NCI-H345 treated with DMSO at 0.1 percent for 48 hours (cell line): Measurements from ENCODE around the gene MYBPHL.

ENCODE experiments used
- DNase-seq: peaks from one replicate; lab custom pipeline; 2025; ENCODE audit not compliant: unreplicated experiment; lab: John Stamatoyannopoulos, UW

Gene MYBPHL, protein sequence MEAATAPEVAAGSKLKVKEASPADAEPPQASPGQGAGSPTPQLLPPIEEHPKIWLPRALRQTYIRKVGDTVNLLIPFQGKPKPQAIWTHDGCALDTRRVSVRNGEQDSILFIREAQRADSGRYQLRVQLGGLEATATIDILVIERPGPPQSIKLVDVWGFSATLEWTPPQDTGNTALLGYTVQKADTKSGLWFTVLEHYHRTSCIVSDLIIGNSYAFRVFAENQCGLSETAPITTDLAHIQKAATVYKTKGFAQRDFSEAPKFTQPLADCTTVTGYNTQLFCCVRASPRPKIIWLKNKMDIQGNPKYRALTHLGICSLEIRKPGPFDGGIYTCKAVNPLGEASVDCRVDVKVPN

DNA sequence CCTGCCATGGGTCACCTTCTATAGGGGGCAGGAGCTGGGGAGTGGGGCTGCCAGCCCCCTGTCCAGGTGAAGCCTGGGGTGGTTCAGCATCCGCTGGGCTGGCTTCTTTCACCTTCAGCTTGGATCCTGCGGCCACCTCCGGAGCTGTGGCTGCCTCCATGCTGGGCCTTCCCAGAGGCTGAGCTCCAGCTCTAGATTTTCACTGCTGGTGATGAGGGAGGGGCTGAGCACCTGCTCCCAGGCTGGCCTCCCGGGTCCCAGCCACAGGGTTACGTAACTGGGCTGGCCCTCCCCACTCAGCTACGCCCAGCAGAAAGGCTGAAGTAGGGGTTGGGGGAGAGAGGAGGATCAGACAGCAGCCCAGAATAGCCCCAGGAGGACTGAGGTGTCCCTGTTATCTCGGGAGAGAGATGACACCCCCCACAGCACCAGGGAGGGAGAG is at the start of gene MYBPHL:
Gene MYBPHL (minus strand): TSS at position 180 of the 442 bp plus-strand sequence. CDS start 20 bp downstream, at position 160.
- peak; percentile 53 for DNase-seq

DNA sequence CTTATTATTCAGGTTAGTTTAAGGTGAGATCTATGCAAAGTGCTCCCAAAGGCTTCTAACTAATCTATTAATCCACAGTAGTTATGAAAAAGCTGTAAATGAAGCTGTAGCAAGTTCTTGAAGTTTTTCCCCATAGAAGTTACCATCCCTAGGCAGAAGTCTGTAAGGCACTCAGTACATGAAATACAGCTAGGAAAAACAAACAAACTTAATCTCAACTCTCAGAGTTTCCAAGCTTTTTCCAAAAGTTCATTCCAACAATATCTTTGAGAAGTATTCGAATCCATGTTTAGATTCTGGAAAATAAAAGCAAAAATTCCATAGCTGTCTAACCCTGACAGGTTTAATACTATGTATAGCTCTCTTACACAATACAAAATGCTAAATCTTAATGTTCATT is 49.7 kb upstream of the MYBPHL start:
- DNase-seq, result no peak

DNA sequence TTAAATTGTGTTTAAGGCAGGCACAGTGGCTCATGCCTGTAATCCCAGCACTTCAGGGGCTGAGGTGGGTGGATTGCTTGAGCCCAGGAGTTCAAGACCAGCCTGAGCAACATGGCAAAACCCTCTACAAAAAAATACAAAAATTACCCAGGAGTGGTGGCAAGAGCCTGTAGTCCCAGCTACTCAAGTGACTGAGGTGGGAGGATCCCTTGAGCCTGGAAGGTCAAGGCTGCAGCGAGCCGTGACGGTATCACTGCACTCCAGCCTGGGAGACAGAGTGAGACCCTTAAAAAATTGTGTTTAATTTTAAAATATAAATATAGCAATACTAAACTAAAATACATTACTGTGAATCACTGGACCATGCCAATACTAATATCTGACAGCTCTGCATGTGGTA is 48.1 kb upstream of the MYBPHL start:
- no peak for DNase-seq

DNA sequence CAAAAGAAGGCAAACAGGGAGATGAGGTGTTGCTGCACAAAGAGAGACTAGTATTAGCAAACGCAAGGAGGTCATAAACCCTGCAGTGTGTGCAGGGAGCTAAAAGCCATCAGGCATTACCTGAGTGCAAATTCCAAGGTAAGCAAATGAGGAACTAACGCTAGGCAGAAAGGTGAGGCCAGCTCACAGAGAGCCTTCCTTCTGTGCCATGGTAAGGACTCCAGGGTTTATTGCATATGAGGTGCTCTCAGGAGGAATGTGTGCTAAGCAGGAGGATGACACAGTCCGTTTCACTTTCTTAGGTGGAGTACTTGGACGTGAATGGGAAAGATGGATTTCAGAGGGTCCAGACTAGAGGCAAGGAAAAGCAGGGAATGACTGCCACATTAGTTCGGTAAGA is 44.6 kb upstream of the MYBPHL start:
- no peak for DNase-seq

DNA sequence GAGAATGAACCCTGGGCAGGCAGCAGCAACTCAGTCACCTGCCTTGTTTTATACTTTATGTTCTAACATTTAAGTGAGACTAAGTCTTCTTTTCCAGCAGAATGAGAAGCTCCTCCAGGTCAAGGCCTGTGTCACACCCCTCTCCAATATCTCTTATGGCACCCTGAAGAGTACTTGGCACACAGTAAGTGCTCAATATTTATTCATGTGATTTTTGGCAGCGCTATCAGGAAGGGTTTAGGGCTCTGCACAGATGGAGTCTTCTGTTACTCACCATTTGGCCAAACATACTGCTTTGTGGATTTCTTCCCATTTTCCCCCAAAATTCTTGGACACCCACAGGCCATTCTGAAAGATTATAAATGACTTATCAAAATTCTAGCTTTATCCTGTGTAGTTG is 43.8 kb upstream of the MYBPHL start:
- no peak for DNase-seq

DNA sequence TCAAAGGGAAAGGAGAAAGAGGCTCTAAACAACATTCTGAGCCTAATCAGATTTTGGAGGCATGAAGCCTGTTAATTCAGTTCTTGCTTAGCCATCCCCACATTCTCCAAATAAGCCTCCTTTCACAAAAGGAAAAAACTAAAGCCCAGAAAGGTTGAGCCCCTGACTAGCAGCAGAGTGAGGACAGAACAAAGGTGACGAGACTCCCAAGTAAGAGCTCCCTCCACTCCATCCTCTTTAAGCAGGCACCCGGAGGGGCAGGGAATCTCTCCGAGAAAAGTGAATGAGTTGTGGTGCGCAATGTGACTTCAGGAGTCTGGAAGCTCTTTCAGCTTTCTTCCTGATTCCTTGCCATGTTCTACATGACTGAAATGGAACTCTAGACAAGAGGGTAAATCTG is 43.4 kb upstream of the MYBPHL start:
- DNase-seq, result no peak

DNA sequence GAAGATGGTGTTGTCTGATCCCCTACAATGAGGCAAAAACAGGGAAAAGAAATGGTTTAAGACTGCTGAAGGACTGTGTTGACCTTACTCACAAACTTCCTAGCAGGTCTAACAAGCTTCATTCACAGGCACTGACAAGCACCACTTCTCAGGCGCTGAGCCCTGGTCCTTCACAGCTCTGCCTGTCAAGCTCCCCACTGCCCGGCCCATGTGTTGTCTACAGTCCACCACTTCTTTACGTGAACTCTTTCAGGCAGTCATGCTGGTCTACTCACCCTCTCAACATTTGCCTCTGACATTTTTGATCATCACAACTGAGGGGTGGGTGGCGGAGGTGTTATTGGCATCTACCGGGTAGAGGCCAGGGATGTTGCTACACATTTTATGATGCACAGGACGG is 40.7 kb upstream of the MYBPHL start:
- no peak for DNase-seq

DNA sequence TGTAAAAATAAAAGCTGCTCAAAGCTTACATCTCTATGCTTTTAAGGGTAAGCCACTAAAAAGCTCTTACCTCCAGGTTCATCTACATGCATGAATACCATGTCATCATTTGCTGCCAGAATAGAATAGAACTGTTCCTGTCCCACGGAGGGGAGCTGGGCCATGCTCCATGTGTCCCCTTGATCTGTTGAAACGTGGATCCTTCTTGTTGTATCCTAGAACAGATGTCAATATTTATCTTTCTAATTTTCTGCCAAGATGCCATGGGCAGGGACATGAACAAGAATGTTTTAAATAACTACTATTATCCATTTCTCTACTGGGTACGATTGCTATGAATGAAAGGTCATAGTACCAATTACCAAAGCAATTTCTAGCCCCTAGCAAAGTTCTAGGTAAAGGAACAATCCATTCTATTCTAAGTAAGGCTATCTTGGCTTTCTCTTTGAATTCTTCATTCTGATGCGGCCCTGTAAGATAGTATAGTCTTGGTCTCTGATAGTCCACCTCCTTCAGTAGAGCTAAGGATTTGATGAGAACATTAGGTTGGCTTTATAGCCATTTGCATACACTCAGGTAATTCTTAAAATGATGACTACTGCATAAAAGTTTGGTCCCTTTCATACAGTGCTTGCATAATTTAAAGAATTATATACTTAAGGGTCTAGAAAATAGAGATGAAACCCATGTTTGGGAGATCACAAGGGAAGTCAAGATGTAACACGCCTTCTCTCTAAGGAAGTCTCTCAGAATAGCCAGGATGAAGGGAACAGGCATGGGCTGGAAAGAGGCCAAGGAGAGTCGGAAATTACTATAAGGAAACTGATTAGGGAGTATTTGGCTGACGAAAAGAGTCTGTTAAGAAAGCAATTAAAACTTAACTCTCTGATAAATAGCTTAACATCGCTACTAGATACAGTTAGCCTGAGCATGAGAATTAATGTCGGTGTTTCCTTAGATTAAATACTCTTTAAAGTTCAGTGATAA is 35.4 kb upstream of the MYBPHL start:
- no peak for DNase-seq

DNA sequence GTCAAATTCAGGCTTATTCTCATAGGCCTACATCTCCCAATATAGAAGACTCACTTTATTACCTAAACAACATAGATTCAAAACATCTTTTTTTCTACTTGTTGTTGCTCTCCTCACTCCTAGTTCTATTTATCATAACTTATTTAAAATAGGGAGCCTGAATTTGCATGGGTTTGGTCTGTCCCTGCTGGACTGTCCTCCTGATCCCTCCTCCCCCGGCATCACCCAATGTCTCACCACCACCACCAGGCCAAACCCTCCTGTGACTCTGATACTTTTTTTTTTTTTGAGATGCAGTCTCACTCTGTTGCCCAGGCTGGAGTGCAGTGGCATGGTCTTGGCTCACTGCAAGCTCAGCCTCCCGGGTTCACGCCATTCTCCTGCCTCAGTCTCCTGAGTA is 31.8 kb upstream of the MYBPHL start:
- no peak for DNase-seq

DNA sequence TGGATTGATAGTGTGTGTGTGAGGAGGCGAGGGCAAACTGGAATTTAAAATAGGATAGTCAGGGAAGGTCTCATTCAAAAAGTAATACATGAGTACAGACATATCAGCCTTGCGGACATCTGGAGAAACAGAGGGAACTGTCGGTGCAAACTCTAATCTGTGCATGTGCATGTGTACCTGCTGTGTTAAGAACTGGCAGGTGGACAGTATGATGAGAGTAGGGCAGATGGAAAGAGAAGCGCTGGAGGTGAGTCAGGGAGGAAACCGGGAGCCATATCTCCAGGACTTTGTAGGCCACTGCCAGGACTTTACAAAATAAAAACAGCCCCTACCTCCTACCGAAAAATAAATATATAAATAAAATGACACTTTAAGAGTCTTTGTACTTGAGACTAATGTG is 31.3 kb upstream of the MYBPHL start:
- DNase-seq, result no peak

DNA sequence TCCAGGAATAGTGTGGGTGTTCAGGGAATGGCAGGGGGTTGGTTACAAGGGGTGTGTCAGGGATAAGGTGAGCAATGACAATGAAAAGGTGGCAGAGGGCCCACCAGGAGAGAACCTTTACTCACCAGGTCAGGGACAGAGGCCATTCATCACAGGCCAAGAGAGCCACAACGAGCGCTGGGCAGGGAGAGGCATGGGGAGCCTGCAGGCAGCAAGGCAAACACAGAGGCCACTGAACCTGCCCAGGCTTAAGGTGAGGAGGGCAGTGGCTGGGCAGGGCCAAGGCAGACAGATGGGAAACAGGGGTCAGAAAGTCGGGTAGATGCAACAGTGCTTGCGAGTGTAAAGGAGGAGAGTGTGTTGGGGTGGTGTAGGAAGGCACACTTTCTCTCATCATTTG is 28.3 kb upstream of the MYBPHL start:
- DNase-seq, result no peak

DNA sequence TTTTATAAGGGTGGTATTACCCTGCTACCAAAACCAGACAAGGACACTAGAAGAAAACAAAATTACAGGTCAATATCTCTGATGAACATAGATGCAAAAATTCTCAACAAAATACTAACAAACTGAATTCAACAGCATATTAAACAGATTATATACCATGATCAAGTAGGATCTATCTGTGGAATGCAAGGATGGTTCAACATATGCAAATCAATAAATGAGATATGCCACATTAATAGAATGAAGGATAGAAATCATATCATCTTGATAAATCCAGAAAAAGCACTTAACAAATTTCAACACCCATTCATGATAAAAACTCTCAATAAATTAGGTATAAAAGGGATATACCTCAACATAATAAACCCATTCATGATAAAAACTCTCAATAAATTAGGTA is 24.3 kb upstream of the MYBPHL start:
- no peak for DNase-seq

DNA sequence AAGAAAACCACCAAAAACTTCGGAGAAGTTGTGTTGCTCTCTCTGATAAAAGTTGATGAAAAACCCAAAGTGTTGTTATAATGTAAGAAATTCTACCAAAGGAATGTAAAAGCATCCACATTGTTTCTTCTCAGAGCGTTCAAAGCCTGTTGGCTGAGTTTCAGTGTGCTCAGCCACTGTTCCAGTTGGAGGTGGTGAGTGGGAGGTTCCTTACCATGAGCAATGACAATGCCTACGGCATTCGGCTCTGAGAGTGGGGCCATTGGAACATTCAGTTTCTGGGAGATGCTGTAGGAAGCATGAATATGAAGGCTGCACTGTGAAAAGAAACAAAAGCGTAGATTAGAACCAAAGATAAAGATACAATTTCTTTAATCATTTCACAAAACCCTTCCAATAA is 20.5 kb upstream of the MYBPHL start:
- DNase-seq, result no peak

DNA sequence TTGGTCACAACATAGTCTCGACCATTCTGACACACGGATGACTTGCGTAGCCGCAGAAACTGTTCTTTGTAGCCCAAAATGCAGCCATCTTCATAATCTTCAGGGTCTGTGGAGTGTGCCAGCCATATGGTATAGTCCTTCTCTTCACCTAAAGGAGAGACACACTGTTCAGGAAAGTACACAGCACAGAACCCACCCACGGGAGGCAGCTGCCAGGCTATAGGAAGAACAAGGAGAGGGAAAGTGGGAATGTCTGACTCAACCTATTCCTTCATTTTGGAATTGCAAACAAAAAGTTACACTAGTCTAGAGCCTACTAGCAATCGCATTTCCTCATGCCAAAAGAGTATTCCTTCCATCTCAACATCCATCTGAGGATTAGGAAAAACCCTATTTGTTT is 16.2 kb upstream of the MYBPHL start:
- DNase-seq, result no peak

DNA sequence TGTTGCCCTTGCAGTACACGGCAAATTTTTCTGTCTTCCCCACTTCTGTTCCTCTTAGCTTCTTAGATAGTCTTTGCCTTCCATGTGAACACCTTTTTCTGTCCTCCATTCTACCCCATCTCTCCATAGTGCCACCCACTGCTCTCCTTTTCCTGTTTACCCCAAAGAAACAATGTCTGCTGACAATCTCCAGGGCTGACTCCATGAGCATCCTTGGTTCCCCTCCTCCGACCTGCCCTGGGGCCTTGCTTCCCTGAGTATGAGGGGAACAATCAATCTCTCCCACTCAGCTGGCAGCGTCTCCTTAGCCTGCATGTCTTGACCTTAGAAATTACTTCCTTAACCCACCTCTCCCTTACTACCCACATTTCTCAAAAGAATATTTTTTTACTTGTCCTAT is 12.3 kb upstream of the MYBPHL start:
- no peak for DNase-seq

DNA sequence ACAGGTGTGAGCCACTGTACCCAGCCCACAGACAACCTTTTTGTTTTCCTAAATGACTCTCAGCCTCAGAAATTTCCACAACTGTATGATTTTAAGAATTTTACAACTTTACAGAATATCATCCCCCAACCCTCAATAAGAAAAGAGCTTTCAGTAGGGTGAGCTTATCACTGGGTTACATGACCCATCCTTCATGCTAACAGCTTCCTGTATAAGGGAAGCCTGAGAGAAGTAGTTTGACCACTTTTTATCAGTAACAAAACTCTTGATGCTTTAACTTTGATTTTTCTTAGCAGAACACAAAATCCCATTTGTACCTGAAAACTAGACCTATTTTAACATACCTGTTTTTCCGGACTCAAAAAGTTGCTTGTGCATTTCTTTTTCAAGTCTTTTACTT is 9.7 kb upstream of the MYBPHL start:
- DNase-seq, result no peak

DNA sequence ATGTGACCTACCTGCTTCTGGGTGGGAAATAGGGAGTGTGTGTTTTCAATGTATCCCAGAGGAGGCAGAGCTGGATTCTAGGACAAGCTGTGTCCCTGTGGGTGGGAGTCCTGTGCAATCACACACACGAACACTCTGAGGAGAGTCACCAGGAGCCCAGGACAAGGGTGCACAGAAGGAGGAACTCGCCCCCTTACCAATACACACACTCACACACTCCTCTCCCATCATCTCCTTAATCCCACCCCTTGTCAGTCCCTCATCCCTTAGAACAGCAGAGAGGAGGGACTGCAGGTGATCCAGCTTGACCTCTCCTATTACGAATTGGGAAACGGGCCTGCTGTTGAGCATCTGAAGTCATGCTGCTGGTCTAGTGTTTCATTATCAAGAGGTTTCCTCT is 8.5 kb upstream of the MYBPHL start:
- no peak for DNase-seq

DNA sequence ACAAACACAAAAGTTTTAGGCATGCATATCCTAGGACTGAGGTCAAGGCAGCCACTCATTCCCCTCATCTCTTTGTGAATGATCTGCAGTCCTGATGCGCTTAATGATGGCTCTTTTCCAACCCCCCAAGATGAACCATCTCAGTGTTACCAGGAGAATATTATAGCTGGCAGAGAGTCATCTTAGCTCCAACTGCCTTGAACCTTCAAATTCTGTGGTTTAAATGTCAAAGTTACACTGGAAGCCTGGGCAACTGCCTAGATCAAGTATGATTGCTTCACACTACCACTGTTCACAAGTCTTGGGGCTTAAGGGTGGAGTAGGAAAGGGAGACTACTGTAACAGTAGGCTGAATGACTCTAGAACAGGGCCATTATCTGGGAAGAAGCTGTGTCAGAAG is 8.0 kb upstream of the MYBPHL start:
- DNase-seq, result no peak

DNA sequence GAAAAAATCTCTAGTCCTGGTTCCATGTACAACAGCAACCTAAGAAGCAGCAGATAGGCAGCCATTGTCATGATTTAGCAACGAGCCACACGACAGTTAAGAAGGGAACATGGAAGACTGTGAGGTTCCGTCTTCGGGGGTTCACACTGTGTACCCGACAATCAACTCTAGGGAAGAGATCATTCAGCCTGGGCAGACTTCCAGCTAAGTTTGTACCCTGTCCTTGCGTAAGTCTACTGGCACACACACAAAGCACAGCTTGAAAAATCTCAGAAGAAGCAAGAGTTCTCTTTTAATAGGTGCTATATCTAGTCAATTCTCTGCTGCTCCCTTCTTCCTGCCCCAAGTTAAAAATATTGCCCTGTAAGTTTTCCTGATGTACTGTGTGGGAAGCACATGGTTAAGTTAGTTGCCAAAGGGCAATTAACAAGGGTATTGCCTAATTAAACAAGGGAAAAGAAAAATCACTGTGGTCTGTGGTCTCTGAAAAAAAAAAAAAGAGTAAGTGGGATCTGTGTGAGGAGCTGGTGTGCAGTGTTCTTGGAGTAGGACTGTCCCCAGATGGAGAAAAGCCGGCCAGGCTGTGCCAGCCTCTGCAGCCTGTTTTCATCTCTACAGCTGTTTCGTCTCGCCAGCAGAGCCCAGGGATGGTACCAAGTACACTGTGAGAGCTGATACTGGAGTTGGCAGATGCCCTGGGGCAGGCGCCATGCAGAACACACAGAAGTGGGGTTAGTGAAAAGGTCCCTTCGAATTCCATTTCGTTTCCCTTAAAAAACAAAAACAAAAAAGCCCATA is 6.4 kb upstream of the MYBPHL start:
- DNase-seq, result no peak

DNA sequence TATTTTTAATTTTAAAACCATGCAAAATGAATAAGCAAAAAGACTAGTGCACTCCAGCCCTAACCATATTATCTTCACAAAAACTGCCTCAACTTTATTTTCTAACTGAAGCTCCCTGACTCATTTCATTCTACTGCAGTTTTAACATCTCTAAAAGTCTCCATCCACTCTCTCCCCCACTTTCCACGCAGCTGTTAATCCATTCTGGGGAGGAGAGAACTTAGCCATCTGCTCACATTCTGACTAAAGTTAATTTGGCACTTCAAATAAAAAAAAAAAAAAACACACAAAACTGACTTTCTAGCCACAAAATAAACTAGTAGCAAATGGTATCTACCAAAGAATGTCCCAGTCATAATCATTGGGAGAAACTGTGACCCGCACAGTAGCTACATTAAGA is 5.4 kb upstream of the MYBPHL start:
- DNase-seq, result no peak

DNA sequence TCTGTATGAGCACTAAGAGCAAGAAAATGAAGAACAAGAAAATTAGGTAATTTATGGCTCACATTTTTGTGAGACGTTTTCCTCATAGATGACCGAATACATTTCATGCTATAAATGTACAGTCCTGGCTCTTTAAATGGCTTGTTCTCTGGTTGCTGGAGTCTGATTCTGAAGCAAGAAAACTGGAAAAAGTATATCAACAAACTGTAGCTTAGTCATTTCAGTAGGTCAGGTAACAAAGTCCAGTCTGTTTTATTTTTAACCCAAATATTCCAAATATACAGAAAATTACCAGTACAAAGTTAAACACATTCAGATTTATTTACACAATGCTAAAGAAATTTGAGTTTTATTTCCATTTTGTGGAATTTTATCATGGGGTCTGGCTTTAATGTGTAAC is 2.5 kb upstream of the MYBPHL start:
- DNase-seq, result no peak
